Central memory CD8-positive, alpha-beta T cell (primary cell): ENCODE results near the gene YAE1.
A peak's percentile ranks its signal among the peaks of the same experiment; 100 is the strongest.

Experiments
- ATAC-seq: fragments of 150-1000 bp; cut with Tn5 transposase; replicated peaks from 2 replicates; pipeline ENCODE4 v1.10.0; 2022; ENCODE audit warnings: mild to moderate bottlenecking, moderate FRiP score, moderate number of reproducible peaks; ENCODE audit not compliant: poor library complexity, severe bottlenecking; ENCODE audit errors: extremely low read depth
- DNase-seq, 2 donors: peaks; one replicate each; pipeline ENCODE4 v3.0.0; 2021; ENCODE audit warnings: low spot score in 2 of 2
- H3K27ac Mint-ChIP-seq: one replicate; pipeline ENCODE4 v1.8.0; 2022; ENCODE audit warnings: low read depth, mild to moderate bottlenecking, moderate library complexity, mixed read lengths
- H3K27me3 Mint-ChIP-seq: one replicate; pipeline ENCODE4 v1.8.0; 2022; ENCODE audit warnings: mixed read lengths
- H3K36me3 Mint-ChIP-seq: one replicate; pipeline ENCODE4 v1.8.0; 2022; ENCODE audit warnings: mild to moderate bottlenecking, moderate library complexity, mixed read lengths; ENCODE audit not compliant: insufficient read depth
- H3K4me1 Mint-ChIP-seq: one replicate; pipeline ENCODE4 v1.8.0; 2022; ENCODE audit warnings: mixed read lengths
- H3K4me3 Mint-ChIP-seq: one replicate; pipeline ENCODE4 v1.8.0; 2022; ENCODE audit warnings: mild to moderate bottlenecking, moderate library complexity, mixed read lengths
- H3K9me3 Mint-ChIP-seq: one replicate; pipeline ENCODE4 v1.8.0; 2022; ENCODE audit warnings: mixed read lengths

Gene YAE1

DNA sequence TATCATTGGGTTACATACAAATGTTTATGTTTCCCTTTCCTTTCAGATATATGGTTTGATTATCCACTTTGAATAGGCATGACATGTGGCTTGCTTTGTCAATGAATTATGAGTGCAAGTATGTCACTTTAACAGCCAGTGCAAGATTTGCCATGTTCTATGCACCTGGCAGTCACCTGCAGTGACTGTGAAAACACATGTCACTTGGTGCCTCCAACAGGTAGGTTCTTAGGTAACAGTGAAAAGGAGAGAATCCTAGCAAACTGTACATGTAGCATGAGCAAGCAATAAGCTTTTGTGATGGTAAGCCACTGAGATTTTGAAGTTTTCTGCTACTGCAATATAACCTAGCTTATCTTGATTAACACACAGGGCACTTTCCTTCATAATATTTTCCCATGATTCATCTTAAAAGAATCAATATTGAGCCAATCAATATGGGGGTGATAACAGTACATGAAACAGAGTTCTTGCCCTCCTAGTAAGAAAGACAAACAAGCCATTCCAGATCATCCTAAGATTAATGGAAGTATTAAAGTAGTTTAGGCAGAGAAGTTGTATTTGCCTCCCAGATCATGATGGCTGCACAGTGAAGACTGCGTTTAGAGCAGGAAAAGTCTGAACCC lies 49.3 kb downstream of the YAE1 start:
- ATAC-seq (no peak), DNase-seq (no peak)
- H3K27ac Mint-ChIP-seq = no peak overlapping the region
- no peaks in the 10 kb centered on the region for H3K36me3 Mint-ChIP-seq
- H3K9me3 Mint-ChIP-seq = no peaks in the 10 kb centered on the region
- no peak overlapping the region for H3K4me3 Mint-ChIP-seq
- no peaks in the 10 kb centered on the region for H3K4me1 Mint-ChIP-seq
- H3K27me3 Mint-ChIP-seq = peaks cover 43% of the 10 kb centered on the region

GRCh38 chr7:39616138-39616537 lies 49.9 kb downstream of the YAE1 start:
- no peaks in the 10 kb centered on the region for H3K9me3 Mint-ChIP-seq
- H3K36me3 Mint-ChIP-seq = no peaks in the 10 kb centered on the region
- H3K27ac Mint-ChIP-seq = no peak overlapping the region
- no peak for ATAC-seq
- H3K4me1 Mint-ChIP-seq = no peaks in the 10 kb centered on the region
- peaks cover 36% of the 10 kb centered on the region for H3K27me3 Mint-ChIP-seq
- no peak for DNase-seq
- no peak overlapping the region for H3K4me3 Mint-ChIP-seq

- H3K4me1 Mint-ChIP-seq = peaks cover 3% of the 10 kb centered on the region
- H3K9me3 Mint-ChIP-seq = no peaks in the 10 kb centered on the region
- no peak for DNase-seq
- ATAC-seq = no peak
- H3K36me3 Mint-ChIP-seq = no peaks in the 10 kb centered on the region
- no peak overlapping the region for H3K27ac Mint-ChIP-seq
- no peak overlapping the region for H3K4me3 Mint-ChIP-seq
- H3K27me3 Mint-ChIP-seq = peaks cover 35% of the 10 kb centered on the region
Observed at GRCh38 chr7:39617005-39617404, 50.8 kb downstream of the YAE1 start.

GRCh38 chr7:39618868-39619267 lies 52.7 kb downstream of the YAE1 start:
- no peak overlapping the region for H3K4me3 Mint-ChIP-seq
- peaks cover 3% of the 10 kb centered on the region for H3K36me3 Mint-ChIP-seq
- H3K4me1 Mint-ChIP-seq = peaks cover 10% of the 10 kb centered on the region
- no peaks in the 10 kb centered on the region for H3K9me3 Mint-ChIP-seq
- no peak for ATAC-seq
- H3K27ac Mint-ChIP-seq = no peak overlapping the region
- peaks cover 16% of the 10 kb centered on the region for H3K27me3 Mint-ChIP-seq
- DNase-seq = no peak

DNA sequence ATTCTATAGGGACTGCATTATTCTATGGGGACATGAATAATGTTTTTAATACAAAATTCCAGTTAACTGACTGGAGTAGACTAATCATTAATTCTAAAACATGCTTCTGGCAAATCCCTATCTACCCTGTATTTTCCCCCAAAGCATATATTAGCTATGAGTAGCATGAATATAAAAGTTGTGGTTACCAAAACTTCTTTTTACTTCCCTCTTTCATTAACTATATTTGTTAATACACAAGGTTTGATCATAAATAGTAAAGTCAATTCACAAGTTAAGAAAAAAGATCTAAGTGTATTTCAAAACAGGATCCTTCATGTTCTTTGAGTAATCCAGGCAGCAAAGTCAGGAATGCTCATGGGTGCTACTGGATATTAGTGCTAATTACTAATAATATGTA lies 54.3 kb downstream of the YAE1 start:
- Mint-ChIP-seq H3K9me3 (no peaks in the 10 kb centered on the region), H3K27ac (no peak overlapping the region), H3K4me1 (peaks cover 27% of the 10 kb centered on the region), H3K4me3 (no peak overlapping the region), H3K27me3 (peaks cover 8% of the 10 kb centered on the region), H3K36me3 (peaks cover 5% of the 10 kb centered on the region)
- ATAC-seq (no peak), DNase-seq (no peak)

DNA sequence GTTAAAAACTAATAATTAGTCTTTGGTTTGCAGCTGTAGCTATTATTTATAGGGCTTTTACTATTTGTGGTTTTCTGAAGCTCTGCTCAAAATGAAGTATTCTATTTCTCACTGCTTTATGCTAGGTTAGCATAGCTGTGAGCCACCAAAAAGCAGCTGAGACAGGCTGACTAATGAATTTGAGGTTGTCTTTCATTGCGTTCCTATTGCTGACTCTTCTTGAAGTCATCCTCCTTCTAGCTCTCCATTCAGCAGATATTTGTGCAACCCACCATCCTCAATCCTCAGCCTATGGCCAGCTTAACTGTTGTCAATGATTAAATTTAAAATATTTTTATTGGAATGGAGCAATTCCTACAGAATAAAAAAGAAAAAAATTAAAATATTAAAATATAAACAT lies 55.1 kb downstream of the YAE1 start:
- H3K4me3 Mint-ChIP-seq = no peak overlapping the region
- H3K9me3 Mint-ChIP-seq = no peaks in the 10 kb centered on the region
- no peak overlapping the region for H3K27ac Mint-ChIP-seq
- peaks cover under 1% of the 10 kb centered on the region for H3K27me3 Mint-ChIP-seq
- ATAC-seq = no peak
- no peak for DNase-seq
- H3K36me3 Mint-ChIP-seq = peaks cover 5% of the 10 kb centered on the region
- H3K4me1 Mint-ChIP-seq = peaks cover 33% of the 10 kb centered on the region

- Mint-ChIP-seq H3K36me3 (peaks cover 5% of the 10 kb centered on the region), H3K4me3 (peak overlapping the region; percentile 0), H3K9me3 (no peaks in the 10 kb centered on the region), H3K27me3 (no peaks in the 10 kb centered on the region), H3K27ac (no peak overlapping the region), H3K4me1 (peaks cover 39% of the 10 kb centered on the region)
- DNase-seq = no peak
- no peak for ATAC-seq
Observed at GRCh38 chr7:39621784-39622411, 55.7 kb downstream of the YAE1 start.
